GM19372 (cell line): ENCODE results near the gene C14orf180.

ENCODE experiments used
- ATAC-seq: cut with Tn5 transposase; IDR thresholded peaks from one replicate; pipeline ENCODE4 v1.9.1; 2021; ENCODE audit warnings: mild to moderate bottlenecking, low read depth, moderate library complexity; ENCODE audit not compliant: unreplicated experiment

C14orf180 gene

DNA sequence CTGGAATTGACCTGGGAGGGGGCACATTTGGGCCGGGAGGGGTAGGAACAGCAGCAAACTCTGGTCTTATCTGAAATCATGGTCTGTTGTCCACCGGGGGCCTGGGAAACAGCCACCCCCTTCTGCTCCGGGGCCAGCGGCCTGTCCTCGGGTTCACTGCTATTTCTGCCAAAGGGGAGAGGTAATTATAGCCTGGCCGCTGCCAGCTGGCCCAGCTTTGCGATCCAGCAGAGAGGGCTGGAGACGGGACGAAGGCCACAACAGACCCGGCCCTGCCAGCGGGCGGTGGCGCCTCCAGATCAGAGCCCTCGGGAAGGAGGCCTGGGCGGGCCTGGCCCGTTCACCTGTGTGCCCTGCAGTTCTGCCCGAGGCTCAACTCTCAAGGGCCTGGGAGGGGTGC lies at the start of gene C14orf180:
TSS of gene C14orf180 (plus strand) at position 258 of the 400 bp plus-strand sequence. CDS start 6,667 bp downstream, outside the sequence.
- ATAC-seq: no peak

DNA sequence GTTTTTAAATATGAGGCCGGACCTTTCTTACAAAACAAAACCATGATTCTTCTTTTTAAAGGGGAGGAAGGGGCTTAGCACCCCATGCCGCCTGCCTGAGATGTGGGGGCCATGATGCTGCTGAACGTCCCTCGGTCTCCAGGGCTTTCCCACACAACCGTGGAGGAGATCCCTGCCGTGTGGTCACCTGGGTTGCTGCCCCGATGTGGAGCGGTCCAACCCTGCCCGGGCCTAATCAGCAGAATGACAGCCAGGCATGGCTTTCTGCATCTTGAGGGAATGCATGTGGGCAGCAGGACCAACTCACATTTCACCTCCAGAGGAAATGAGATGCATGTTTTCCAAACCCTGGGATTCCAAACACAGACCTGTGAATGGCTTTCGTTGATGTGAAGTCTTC lies 48.9 kb upstream of the C14orf180 start:
- ATAC-seq: no peak

DNA sequence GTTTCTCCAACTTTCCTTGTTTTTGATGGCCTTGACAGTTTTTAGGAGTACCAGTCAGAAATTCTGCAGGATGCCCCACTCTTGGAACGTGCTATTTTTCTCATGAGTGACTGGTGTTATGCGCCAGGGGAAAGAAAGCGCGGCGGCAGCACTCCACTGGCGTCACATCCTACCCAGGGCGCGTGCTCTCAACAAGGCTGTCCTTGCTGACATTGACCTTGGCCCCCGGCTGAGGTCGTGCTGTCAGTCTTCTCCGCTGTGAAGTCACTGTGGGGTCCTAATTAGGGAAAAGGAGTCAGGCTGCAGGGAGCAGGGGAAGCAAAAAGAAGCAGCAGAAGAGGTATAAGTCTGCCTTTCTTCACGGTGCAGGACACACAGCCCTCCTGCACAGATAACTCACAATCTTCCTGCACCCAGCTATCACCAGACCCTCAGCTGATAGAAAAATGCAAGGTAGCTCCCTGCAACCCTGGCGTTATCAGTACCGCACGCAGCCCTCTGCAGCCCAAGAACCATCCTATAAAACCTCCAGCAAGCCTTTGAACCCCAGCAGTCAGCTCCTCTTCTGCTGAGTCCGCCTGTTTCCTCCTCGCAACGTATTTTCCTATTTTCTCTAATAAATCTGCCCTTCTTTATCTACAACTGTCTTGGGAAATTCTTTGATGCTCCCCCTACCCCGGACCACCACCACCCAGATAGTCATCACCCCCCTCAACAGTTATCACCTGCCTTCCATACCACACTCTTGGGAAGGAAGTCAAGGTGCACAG lies 48.0 kb upstream of the C14orf180 start:
- ATAC-seq: no peak

DNA sequence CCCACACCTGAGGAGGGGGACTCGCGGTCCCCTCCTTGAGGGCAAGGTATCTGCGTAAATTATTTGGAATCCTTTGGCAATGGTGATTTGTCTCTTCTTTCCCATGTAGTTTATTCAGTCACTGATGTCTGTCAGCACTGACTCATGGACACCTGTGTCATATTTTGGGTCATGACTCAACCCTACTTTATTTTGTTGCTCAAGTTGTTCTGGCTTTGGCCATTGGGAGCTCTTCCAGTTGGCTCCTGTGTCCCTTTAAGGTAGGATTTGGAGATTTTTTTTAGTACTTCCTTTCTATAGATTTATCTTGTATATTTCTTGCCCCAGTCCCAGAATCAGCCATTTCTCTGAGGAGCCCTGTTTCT lies 47.4 kb upstream of the C14orf180 start:
- no peak for ATAC-seq

DNA sequence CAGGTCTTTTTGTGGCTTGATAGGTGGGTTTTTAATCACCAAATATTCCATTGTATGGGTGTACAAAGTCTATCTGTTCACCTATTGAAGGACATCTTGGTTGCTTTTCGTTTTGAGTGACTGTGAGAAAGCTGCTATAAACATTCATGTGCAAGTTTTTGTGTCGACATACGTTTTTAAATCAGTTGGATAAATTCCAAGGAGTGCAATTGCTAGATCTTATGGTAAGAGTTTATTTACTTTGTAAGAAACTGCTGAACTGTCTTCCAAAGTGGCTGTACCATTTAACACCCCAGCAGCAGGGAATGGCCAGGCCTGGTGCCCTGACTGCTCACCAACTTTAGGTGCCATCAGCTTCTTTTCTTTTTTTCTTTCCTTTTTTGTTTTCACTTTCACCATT lies 45.5 kb upstream of the C14orf180 start:
- ATAC-seq: no peak

DNA sequence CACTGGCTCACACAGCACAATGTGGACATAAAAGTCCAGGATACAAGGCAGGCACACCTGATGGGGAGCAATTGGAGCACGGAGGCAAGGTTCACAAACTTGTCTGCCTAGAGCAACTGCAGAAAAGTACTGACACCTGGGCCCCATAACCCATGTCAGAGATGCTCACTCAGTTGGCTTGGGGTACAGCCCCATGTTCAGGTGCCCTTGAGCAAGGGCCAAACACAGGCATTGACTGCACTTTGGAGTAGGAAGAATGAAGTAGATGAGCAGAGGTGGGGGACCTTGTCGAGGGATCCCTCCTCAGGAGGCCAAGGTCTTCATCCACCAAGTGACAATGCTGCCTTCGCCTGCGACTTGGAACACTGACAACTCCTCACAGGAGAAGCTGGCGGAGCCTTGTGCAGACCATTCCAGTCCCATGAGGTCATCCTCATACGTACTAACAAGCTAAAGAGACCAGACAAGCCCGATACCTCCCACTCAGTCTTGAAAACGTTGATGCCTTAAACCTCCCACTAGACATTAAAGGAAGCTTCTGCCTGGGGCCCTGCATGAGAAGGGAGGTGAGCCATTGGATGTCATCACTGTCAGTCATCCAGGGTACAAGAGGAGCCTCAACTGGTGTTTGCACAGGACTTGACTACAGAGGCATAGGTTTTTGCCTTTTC lies 42.5 kb upstream of the C14orf180 start:
- ATAC-seq: no peak

DNA sequence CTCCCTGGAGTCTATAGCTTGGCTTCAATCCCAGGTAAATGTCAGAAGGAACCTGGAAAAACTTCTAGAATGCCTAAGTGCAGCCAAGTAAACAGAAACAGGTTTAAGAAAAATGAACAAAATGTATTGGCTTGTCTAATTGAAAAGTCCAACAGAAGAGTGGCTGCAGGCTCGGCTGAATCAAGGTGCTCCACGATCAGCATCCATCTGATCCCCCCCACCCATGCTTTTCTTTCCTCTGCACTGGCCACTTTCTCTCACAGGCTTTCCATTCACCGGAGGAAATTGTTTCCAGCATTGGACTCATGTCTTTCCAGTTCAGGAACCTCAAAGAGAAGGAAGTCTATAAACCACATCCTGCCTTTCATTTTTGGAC lies 42.0 kb upstream of the C14orf180 start:
- no peak for ATAC-seq

DNA sequence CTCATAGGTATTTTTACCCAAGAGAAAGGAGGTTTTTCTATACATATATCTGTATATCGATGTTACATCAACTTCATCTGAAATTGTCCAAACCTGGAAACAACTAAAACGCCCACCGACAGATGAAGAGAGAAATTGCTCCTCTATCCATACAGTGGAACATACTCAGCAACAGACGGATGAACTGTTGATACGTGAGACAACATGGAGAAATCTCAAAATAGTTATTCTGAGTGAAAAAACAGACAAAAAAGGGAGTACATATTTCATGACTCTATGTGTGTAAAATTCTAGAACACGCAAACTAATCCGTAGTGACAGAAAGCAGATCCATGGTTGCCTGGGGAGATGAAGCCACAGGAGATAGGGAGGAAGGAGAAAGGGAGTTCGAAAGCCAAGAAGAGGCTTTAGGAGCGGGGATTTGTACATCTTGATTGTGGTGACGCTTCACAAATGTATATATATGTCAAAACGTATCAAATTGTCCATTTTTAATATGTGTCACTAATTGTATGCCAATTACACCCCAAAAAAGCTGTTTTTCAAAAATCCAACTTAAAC lies 37.6 kb upstream of the C14orf180 start:
- ATAC-seq: no peak

DNA sequence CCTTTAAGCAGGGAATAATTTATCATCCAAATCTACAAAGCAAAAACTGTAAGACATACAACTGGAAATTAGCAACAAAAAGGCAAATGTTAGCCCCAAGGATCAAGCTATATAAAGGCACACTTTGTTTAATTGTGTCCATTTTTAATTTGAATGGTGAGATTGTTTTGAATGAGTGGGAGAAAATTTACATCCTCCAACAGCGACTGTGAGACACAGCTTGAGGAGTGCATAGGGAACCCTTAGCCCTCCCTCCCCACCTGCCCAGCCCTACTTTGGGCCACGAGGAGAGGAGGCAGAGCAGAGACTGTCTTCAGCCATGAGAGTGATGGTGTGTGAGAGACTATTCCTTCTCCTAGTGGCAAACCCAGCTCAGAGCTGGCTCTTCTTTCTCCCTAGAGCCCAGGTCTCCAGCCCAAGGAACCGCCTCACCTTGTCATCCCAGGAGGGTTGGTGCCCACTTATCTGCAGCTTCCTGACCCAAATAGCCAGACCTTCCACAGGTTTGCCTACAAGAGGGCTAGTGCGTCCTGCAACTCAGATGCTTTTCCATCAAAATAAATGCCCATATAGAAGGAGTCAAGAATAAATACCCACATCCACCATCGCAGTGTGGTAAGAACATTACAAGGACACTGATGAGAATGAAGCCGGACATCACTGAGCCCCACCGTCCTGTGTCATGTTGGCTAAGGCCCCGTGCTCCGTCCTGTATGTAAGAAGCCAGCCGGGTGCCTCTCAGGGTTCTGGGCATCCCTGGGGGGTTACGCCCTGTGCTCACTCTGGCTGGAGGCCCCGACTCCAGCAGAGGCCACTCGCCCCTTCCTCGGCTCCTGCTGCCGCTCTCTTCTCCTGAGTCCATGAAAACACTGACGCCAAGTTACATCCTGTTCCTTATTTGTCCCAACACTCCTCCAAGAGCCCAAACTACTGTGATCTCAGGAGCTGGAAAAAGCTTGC lies 36.4 kb upstream of the C14orf180 start:
- ATAC-seq: no peak

DNA sequence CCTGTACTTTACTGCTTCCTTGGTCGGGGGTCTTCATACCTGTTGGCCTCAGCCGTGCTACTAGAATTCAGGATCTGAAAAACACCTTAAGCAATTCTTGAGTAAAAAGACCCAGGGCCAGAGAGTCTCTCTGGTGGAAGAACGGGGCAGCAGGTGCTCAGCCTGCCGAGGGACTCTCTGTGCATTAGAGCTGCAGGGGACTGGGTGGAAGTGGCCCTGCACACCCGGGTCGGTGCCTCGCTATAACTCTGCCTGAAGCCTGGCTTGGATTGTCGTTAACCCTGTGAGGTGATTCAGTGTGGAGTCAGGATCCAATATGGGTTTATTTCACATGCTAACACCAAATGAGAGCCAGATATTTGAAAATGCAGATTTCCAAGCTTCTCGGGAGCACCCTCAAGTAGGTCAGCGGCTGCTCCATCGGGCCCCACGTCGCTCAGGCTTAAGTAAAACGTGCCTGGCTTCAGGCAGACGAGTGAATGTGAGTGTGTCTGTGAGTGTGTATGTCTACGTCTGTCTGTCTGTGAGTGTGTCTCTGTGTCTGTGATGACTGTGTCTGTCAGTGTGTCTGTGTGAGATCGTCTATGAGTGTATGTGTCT lies 35.1 kb upstream of the C14orf180 start:
- ATAC-seq: no peak

DNA sequence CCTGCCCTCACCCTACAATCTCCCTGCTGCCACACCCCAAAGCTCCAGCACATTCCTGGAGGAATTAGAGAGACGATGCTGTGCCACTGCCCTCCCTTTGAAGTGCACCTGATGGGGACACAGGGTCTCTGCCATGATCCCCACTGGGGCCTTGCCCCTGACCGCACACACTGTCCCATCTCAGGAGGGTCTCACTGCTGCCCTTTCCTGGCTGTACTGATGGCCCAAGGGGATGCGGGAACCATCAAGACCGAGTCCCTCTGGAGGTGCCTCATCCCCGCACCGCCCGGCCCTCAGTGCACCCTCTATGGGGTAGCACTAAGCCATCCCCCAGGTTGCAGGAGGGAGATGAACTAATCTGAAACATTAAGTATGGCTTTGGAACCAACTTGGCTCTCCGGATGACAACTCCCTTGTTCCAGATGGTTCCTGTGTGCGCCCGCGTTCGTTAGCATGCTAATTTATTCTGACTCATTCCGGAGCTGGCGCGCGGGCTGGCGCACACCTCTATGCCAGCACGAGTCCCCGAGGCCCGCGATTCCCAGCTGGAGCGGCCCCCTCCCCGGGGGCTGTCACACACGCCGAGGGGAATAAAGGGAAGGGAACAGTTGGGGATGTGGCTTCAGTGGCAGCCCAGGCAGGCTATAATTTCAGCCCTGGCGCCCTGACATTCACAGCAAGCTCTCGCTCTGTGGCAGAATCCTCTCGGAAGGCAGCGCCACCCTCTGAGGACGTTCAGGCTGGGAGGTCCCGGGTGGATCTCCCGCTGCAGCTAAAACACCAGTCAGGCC lies 34.2 kb upstream of the C14orf180 start:
- no peak for ATAC-seq

DNA sequence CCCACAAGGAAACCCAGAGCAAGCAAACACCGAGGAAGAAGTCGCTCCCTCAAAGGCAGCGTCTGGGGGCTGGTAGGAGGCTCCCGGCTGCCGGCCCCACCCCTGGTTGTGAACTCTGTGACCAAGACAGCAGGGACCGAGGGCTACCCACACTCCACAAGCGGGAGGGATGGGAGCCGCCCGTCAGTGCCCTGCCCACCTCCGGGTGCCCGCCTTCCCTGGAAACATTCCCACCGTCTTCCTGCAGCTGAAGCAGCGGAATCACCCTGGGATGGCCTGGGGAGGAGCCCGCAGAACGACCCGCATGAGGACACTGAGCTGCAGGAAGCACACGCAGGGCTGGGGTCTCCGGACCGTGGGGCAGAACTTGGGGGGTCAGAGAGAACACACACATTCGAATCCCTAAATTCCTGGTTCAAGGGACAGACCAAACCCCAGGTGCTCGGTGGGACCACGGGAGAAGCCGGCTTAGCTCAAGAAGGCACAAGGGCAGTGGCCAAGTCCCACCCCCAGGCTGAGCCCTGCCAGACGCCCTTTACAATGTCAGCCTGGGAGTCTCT lies 33.5 kb upstream of the C14orf180 start:
- no peak for ATAC-seq

DNA sequence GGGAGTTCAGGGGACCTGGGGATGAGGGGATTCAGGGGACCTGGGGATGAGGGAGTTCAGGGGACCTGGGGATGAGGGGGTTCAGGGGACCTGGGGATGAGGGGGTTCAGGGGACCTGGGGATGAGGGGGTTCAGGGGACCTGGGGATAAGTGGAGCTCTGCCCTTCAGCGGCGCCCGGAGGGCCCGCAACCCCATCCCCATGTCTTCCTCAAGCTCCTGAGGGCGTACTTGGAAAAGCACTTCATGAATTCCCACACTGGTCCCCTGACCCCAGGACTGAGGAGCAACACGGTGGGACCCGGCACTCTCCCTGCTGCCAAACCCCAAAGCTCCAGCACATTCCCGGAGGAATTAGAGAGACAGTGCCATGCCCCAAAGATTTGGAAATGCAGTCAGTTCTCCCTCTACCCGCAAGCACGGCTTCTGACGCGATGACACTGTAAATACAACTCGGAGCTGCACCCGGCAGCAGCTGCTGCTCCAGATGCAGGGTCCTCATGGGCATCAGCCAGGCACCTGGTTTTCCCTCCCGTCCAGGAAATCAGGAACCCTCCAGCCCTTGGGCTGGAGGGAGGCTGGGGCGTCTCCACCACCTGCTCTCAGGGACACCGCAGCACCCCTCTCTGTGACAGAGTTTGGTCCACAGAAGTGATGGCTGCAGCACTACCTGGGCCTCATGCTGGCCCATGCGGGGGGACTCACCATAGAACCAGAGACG lies 32.8 kb upstream of the C14orf180 start:
- no peak for ATAC-seq

DNA sequence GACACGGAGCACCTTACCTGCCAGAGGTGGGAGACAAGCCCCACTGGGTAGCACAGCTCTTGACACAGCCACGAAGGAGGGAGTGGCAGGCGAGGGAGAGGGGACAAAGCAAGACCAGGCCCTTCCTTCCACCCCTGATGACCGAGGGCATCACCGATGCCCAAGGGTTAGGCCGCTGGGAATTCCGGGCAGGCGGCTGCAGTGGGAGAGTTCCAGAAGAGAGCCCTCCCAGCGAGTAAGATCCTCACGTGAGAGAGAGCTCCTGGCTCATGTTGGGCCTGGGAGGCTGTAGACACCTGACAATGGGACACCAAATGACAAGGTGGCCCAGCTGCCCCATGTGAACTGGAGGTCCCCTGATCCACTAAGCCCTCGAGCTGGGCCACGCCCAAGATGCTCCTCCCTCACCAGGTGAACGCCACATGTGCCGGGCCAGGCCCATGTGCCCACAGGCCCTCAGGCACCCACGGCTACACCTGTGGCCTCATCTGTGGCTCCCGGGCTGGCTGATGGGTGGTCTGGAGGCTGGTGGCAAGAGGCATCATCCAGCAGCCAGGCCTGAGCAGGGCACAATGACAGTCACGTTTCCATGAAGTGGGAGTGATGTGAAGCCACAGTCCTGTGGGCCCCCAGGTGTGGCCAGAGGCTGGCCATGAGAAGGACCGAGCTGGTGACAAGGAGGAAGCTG lies 32.1 kb upstream of the C14orf180 start:
- no peak for ATAC-seq

DNA sequence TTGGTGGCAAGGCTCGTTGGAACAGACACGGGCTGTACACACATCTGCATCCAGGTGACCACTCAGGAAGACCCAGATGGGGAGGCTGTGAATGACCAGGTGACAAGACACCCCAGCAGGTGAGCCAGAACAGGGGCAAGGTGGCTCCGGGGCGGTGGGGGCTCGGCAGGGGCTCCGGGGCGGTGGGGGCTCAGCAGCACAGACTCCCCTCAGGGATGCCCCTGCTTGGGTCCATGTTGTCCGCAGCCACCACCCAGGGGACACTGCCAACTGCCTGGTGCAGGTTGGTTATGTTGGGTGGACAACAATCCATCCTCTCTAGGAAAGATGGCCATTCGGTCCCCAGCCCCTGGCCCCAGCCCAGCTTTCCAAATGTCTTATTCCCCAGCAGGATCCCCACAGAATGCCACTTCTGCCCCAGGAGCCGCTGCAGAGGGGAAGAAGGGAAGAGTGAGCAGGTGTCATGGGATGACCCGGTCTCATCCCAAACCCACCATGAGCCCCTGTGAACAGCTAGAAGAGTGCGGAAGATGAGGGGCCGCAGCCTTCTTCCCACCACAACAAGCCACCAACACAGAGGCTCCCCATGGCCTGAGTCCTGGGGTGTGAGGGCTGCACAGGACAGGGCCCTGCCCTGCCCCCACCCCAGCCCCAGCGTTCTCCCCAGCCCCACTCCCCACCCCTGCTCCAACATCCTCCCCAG lies 31.4 kb upstream of the C14orf180 start:
- no peak for ATAC-seq

DNA sequence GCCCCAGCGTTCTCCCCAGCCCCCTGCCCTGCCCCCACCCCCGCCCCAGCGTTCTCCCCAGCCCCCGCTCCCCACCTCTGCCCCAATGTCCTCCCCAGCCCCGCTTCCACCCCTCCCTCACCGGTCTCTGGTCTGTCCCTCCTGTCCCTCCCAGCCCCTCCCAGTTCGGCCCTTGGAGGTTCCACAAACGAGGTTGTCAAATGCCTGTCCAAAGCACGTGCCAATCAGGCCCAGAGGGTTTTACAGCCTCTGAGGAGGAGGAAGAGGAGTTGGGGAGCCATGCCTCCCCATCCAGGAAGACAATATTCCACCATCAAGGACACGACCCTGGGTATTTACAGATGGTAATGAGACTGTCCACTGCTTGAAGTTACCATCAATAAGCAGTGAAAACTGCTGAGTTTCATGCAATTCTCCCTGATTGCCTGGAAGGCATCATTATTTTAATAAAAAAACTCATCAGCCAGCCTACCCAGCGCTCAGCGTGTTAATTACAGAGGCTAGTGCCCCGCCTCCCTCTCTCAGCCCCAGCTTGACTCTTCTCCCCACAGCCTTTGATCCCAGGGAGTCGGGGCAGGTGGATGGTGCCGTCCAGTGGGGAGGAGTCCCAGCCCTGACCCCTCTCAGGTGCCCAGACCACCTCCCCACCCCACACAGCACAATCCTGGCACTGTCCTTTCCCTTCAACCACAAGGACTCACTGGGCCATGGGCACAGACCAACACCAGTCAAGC lies 30.6 kb upstream of the C14orf180 start:
- ATAC-seq: no peak
